Upper lobe of right lung (tissue), 1 donor: ENCODE data around the gene RBAK. TPM values are rescaled to one million over a fixed set of nuclear protein-coding genes. Genes with fewer than 3 reads are reported as not detected.
"Not testable (repeated sequence)": the region's sequence is repeated elsewhere in the genome, so short reads cannot be mapped to it uniquely, and the experiment has no call there.

ENCODE experiments used
- ATAC-seq: fragments of 200-7000 bp; cut with Tn5 transposase; one replicate; pipeline ENCODE4 v1.9.1; 2020; ENCODE audit warnings: mild to moderate bottlenecking, moderate library complexity
- DNase-seq: peaks from one replicate; pipeline ENCODE4 v3.0.0-alpha.2; 2020
- H3K27ac ChIP-seq: fragments of 200-600 bp; one replicate; pipeline ENCODE4 v1.8.0; 2022
- H3K27me3 ChIP-seq: fragments of 200-600 bp; one replicate; pipeline ENCODE4 v1.8.0; 2022; ENCODE audit warnings: mild to moderate bottlenecking
- H3K36me3 ChIP-seq: fragments of 200-600 bp; one replicate; pipeline ENCODE4 v1.8.0; 2022
- H3K4me1 ChIP-seq: fragments of 200-600 bp; one replicate; pipeline ENCODE4 v1.8.0; 2022
- H3K4me3 ChIP-seq: fragments of 200-600 bp; one replicate; pipeline ENCODE4 v1.8.0; 2022; ENCODE audit warnings: mild to moderate bottlenecking
- H3K9me3 ChIP-seq: fragments of 200-600 bp; one replicate; pipeline ENCODE4 v1.8.0; 2022
- intact Hi-C: fragments of 100-400 bp; cut with DNase I; formaldehyde crosslinking; loops from one replicate; pipeline ENCODE4 v1.11.0; 2022
- total RNA-seq: library from RNA; stranded (reverse); fragmentation: NEBNext Ultra II Directional; extraction: Animal tissue kit (Norgen Biotek cat#: 25700); gene quantifications from one replicate; pipeline ENCODE4 v1.2.1, GENCODE V29; 2021
- TF ChIP-seq, protein P1 (sequence below): fragments of 200-600 bp; IDR thresholded peaks from one replicate; pipeline ENCODE4 v1.8.0; 2022; ENCODE audit warnings: antibody characterized with exemption
- donor health status: DM: no; HTN: yes; CAD: no; lungs with severe emphysema.

Gene RBAK
- total RNA-seq, 1 donor from 2014 or later: 9.8 TPM

DNA sequence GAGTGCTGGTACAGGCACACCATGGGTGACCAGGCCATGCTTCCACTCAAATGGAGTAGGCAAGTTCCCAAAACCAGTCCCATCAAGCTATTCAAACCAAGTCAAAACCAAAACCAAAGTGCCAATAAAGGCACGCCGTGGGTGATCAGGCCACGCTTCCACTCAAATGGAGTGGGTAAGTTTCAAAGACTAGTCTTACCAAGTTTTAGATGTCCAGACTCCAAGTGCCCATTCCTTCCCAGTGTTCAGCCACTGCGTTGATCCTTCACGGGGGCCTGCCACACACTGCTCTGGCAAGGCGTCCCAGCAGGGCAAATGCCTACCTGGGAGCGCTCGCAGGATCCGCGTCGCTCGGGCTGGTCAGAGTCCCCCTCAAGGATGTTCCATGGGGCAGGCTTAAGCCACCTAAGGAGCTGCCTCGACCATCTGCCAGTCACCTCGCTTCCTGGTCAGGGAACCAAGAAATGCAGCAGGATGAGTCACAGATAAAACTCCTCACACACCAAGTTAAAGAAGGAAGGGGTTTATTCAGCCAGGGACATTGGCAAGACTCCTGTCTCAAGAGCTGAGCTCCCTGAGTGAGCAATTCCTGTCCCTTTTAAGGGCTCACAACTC is 17.8 kb upstream of the RBAK start:
- H3K36me3 ChIP-seq, intact Hi-C loops, DNase-seq, H3K9me3 ChIP-seq, H3K27ac ChIP-seq, H3K4me3 ChIP-seq, ATAC-seq, H3K4me1 ChIP-seq, H3K27me3 ChIP-seq: not testable (repeated sequence)

DNA sequence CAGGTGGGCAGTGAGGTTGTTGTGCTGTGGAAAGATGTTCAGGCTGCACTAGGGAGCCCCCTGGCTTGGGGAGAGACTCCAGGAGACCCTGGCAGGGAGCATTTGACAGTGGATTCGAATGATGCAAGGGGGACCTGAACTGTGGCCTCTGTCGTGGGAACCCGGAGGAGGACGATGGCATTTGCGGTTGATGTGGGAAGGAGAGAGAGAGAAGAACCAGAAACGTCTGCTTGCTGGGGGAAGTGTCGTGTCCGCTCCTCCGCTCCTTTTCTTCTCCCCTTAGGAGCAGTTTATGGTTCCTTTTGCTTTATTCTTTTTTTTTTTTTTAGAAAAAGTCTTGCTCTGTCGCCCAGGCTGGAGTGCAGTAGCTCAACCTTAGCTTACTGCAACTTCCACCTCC is 12.5 kb upstream of the RBAK start:
- H3K27ac ChIP-seq, H3K9me3 ChIP-seq, H3K4me3 ChIP-seq, ATAC-seq, H3K36me3 ChIP-seq, H3K27me3 ChIP-seq, H3K4me1 ChIP-seq, intact Hi-C loops, DNase-seq: not testable (repeated sequence)

DNA sequence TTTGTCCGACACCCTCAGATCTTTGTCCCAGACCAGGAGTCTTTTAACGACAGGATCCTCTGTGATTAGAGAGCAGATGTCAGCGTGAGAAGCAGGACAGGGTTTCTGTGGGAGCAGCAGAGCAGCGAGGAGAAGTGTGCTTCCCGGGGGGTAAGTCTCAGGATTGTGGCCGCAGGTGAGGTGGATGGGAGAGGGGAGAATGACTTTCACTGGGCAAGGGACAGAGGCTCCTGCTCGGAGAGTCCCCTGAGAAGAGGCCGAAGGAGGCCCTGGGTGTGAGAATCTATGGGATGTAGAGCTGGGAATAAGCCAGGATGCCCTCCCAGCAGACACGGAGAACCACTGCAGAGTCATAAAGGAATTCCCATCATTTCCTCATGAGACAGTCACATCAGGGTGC is 10.4 kb upstream of the RBAK start:
- ATAC-seq (no peak), DNase-seq (no peak)
- Histone ChIP-seq H3K9me3 (no peaks in the 10 kb centered on the region), H3K4me1 (no peaks in the 10 kb centered on the region), H3K4me3 (no peak overlapping the region), H3K36me3 (no peaks in the 10 kb centered on the region), H3K27ac (no peak overlapping the region), H3K27me3 (no peaks in the 10 kb centered on the region)
- TF ChIP-seq, protein P1, sequence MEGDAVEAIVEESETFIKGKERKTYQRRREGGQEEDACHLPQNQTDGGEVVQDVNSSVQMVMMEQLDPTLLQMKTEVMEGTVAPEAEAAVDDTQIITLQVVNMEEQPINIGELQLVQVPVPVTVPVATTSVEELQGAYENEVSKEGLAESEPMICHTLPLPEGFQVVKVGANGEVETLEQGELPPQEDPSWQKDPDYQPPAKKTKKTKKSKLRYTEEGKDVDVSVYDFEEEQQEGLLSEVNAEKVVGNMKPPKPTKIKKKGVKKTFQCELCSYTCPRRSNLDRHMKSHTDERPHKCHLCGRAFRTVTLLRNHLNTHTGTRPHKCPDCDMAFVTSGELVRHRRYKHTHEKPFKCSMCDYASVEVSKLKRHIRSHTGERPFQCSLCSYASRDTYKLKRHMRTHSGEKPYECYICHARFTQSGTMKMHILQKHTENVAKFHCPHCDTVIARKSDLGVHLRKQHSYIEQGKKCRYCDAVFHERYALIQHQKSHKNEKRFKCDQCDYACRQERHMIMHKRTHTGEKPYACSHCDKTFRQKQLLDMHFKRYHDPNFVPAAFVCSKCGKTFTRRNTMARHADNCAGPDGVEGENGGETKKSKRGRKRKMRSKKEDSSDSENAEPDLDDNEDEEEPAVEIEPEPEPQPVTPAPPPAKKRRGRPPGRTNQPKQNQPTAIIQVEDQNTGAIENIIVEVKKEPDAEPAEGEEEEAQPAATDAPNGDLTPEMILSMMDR: no peak
- intact Hi-C loops: no loop called here

DNA sequence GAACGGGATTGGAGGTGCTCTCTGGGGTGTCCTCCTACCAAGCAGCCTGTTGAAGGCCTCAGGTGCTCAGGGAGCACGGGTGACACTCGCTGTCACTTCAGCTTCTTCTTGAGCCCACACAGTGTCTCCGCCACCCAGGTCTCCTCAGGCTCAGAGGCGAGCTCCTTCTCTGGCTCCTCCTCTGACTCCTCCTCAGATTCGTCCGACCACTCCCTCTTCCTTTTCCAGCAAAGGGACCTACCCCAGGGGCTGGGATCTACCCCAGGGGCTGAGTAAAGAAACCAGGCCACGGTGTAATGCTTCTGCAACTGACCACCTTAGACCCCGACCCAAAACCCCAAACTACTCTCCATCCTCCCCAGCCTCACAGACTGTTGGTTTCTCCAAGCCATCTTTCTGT is 9.2 kb upstream of the RBAK start:
- H3K36me3 ChIP-seq: no peaks in the 10 kb centered on the region
- TF ChIP-seq, protein P1: no peak
- H3K9me3 ChIP-seq: no peaks in the 10 kb centered on the region
- H3K27ac ChIP-seq: no peak overlapping the region
- DNase-seq: no peak
- intact Hi-C loops: no loop called here
- no peaks in the 10 kb centered on the region for H3K4me1 ChIP-seq
- H3K27me3 ChIP-seq: no peaks in the 10 kb centered on the region
- no peak for ATAC-seq
- no peak overlapping the region for H3K4me3 ChIP-seq

DNA sequence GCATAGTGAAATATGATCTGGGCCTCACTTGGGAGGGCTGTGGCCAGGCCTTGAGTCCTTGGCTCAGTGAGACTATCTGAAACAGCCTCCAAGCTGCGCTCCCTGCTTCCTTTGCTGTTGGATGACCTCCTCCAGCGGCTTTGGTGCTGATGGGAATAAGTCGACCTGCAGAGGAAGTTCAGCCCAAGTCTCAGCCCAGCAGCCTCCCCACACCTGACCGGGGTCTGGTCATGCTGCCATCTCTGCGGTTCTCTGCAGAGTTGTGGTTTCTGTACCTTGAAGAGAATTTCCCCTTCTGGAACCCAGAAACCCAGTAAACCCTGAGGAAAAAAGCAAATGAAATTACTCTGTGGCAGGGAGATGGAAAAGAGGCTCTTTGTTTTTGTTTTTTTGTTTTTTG is 4.6 kb upstream of the RBAK start:
- Histone ChIP-seq H3K36me3 (no peaks in the 10 kb centered on the region), H3K9me3 (no peaks in the 10 kb centered on the region), H3K27ac (no peak overlapping the region), H3K27me3 (no peaks in the 10 kb centered on the region), H3K4me3 (no peak overlapping the region), H3K4me1 (no peaks in the 10 kb centered on the region)
- TF ChIP-seq, protein P1: no peak
- no peak for DNase-seq
- no peak for ATAC-seq
- intact Hi-C loops: no loop called here

DNA sequence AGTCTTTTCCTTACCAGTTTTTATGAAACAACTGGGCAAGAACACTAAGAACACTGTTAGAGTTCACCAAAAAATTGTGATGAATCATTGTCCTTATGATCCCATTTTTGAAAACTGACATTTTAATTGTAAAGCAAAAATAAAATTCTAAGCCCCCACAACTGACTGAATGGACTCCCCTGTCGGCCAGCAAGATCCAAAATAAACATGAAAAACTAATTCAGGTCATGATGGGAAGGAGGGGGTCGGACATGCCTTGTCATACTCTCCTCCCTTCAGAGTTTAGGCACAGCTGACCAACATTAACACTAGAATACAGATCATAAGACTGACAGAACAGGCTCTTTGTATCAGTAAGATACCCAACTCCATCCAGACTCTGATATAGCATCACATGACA is 2.0 kb upstream of the RBAK start:
- Histone ChIP-seq H3K27me3 (no peaks in the 10 kb centered on the region), H3K36me3 (no peaks in the 10 kb centered on the region), H3K27ac (no peak overlapping the region), H3K4me3 (no peak overlapping the region), H3K9me3 (no peaks in the 10 kb centered on the region), H3K4me1 (peaks cover 5% of the 10 kb centered on the region)
- TF ChIP-seq, protein P1: no peak
- no peak for ATAC-seq
- intact Hi-C loops: no loop called here
- DNase-seq: no peak

DNA sequence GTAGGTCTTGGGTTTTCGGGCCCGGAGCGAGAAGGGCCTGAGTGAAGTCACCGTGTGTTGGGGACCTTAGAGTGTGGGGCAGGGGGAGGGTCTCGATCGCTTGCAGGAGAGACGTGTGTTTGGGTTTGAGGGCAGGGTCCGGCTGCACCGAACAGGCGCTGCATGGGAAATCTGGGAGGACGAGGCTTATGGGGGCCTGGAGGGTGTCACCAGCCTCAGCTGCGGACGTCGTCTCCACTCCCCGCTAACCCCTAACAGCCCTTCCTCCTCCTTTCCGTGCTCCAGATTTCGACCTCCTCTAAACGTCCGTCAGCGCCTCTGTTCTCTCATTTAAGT is 705 bp downstream of the RBAK start:
- DNase-seq, intact Hi-C loops, H3K9me3 ChIP-seq, H3K27me3 ChIP-seq, H3K4me1 ChIP-seq, ATAC-seq: not testable (repeated sequence)
- Histone ChIP-seq H3K4me3 (peak overlapping the region; percentile 95), H3K36me3 (peaks cover 20% of the 10 kb centered on the region), H3K27ac (peak overlapping the region; percentile 87)

DNA sequence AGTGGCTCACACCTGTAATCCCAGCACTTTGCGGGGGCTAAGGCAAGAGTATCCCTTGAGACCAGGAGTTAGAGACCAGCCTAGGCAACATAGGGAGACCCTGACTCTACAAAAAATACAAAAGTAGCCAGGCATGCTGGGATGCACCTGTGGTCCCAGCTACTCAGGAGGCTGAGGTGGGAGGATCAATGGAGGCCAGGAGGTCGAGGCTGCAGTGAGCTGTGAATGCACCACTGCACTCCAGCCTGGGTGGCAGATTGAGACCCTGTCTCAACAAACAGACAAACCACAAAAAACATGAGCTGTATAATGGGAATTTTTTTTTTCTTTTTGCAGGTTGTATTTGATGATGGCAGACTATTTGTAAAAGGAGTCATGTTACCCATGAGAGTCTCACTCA is 1.5 kb downstream of the RBAK start:
- intact Hi-C loops, H3K27ac ChIP-seq, H3K4me1 ChIP-seq, DNase-seq, H3K27me3 ChIP-seq, ATAC-seq: not testable (repeated sequence)
- peaks cover 15% of the 10 kb centered on the region for H3K9me3 ChIP-seq
- H3K4me3 ChIP-seq: peak overlapping the region; percentile 95
- peaks cover 20% of the 10 kb centered on the region for H3K36me3 ChIP-seq
